GM19328 (cell line): ENCODE results near the gene BMAL2.

Source experiments
- ATAC-seq: cut with Tn5 transposase; IDR thresholded peaks from one replicate; pipeline ENCODE4 v1.9.1; 2021; ENCODE audit warnings: mild to moderate bottlenecking, moderate library complexity; ENCODE audit not compliant: unreplicated experiment

Gene BMAL2, protein sequence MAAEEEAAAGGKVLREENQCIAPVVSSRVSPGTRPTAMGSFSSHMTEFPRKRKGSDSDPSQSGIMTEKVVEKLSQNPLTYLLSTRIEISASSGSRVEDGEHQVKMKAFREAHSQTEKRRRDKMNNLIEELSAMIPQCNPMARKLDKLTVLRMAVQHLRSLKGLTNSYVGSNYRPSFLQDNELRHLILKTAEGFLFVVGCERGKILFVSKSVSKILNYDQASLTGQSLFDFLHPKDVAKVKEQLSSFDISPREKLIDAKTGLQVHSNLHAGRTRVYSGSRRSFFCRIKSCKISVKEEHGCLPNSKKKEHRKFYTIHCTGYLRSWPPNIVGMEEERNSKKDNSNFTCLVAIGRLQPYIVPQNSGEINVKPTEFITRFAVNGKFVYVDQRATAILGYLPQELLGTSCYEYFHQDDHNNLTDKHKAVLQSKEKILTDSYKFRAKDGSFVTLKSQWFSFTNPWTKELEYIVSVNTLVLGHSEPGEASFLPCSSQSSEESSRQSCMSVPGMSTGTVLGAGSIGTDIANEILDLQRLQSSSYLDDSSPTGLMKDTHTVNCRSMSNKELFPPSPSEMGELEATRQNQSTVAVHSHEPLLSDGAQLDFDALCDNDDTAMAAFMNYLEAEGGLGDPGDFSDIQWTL

DNA sequence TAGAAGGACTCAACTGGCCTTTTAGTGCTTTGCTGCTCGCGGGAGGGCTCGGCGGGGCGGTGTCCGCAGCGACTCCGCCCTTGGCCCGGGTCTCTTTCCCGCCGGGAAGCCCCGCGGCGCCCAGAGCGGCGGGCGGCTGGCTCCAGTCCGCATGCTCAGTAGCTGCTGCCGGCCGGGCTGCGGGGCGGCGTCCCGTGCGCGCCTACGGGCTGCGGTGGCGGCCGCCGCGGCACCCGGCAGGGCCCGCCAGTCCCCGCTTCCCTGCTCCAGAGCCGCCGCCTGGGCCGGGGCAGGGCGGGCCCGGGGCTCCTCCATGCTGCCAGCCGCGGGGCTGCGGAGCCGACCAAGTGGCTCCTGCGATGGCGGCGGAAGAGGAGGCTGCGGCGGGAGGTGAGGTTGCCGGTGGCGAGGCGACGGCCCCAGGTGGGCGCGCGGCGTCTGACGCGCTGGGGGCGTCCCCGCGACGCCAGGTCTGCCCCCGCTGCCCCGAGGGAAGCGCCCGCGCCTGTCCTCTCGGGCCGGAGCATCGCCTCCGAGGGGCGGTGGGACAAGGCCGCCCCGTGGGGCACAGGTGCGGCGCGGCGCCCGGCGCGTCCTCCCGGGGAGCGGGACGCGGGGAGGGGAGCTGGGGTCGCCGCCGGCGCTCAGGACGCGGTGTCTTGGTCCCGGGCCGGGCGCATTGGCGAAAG is at the start of gene BMAL2:
TSS of gene BMAL2 (plus strand) at position 123 of the 689 bp plus-strand sequence. CDS start at position 360, 237 bp downstream.
- peak; percentile 43 for ATAC-seq

DNA sequence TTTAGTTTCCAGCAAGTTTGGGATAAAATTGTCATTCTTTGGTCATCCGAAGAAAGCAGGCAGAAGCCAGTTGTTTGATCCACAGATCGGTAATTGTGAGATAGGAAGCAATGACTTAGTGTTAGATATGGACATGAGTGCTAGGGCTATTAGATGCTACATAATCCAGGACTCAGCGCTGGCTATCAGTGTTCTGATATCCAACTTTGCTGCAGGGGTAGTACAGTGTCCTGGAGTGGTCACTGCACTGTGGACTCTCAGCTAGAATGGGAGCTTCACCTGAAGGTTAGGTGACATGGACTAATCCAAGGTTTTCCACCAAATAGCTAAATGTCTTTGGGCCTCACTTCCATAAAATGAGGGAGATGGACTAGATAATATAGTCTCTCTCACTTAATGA is 48.6 kb upstream of the BMAL2 start:
- no peak for ATAC-seq

DNA sequence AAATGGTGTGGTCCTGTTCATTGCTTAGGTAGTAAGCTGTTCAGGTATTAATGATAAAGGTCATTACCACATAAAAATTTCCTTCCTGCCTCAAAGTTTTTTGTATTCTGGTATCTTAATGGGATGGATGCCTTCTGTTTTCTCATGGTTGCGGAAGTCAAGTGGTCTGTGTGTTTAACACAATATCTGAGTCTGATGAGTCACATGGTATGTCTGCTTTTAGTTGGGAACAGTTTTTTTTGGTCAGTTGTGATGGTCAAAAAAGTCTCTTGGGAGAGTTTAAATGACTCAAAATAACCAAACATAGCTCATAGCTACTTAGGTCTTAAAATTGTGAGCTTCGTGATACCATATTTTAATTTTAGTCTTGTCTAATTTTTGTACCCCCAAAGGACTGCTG is 47.9 kb upstream of the BMAL2 start:
- ATAC-seq: no peak

DNA sequence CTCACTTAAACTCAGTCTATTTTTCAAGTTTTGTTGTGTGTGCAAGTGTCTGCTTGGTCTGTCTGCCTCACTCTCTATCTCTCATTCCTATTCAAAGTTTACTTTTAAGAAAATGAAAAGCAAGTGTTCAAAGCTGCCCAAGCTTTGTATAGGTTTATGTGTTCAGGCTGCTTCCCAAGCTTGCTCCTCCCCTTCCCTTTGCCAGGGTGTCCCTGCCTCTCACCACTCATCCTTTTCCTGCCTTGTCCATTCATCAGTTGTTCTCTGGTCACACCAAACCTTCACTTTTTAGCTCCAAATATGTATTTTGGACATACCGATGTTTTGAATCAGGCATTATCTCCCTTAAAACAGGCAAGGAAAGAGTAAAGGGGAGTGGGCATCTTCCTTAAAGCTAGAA is 47.2 kb upstream of the BMAL2 start:
- ATAC-seq: no peak

DNA sequence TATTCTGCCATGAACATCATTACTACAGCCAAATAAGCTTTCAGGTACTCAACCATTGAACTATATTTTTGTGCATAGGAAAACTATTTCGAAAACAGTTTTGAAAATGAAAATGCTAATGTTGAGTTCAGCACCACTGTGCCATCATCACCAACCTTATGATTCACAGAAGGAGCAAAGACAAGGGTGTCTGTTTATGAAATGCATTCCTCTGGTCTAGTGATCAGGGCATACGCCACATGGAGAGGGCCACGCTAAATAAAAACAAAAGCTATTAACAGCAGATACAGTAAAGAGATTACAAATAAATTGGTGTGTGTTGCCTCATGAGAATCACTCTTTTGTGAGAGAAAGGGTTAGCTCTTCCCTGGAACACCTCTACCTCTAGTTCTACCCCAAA is 43.2 kb upstream of the BMAL2 start:
- no peak for ATAC-seq

DNA sequence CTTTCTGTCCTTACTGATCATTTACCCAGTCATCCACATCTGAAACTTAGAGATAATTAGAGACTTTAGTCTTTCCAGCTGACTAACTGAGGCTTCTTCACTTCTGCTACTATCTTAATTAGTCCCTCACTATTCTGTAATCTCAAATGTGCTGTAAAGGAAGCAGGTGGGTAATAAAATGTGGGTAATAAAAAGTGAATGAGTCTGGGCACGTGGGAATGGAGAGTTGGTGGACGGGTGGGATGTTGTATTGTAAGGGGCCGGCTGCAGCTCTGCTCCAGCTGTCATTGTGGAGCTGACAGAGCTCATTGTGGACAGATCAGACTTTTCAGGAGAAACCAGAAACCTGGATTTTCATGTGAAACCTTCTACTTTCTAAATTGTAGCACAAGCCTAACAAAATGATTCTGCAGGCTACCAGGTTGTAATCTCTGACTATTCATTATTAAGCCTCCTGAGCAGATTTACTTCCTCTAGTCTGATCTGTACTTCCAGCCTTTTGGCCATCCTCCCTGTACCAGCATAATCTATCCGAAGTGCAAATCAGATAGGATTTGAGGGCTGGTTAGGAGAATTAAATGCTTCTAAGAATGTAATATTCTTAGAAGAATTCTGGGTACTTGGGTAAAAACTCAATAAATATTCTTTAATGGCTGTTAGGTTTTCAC is 42.0 kb upstream of the BMAL2 start:
- ATAC-seq: no peak

DNA sequence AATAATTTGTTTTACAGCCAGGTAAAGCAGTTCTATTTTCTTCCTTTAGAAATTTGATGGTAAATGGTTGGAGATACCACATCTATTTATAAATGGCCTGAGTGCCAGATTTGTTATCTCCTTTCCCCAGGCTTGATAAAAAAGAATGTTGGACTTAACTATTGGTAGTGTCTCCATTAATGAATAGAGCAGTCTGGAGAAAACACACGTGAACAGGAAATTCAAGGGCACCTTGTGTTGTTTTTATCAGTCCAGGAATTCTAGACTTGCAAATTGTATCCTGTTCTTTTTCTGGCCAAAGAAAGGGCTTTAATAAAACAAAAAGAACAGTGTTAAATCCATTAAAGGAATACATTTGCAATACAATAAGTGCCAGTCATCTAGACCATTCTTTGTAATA is 40.8 kb upstream of the BMAL2 start:
- ATAC-seq: no peak

DNA sequence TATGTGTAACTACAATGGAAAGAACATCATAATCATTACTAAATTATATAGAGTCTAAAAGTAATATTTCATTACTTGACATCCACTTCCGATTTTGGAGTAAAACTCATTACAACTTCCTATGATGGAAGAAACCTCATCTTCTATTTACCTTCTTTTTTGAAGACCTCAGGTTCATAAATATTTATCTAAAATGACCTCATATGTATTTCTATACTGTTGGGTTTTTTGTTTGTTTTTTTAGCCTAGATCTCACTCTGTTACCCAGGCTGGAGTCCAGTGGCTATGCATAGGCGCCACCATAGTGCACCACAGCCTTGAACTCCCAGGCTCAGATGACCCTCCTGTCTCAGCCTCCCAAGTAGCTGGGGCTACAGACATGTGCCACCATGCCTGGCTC is 39.9 kb upstream of the BMAL2 start:
- no peak for ATAC-seq

DNA sequence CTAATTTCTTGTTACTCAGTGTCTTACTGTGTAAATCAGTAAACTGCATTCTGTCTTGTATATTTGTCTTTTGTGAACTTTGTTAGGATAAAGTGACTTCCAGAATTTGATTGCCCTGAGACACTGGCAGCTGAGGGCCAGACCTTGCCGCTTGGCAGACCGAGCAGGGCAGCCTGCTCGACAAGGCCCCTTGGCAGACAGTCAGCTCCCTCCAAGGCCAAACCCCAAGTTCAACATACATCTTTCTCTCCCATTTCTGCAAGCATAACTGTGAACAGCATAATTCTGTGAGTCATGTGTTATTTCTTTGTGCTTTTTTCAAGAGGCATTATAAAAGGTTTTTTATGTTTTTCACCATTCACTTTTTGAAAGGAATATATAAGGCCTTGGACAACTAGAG is 39.2 kb upstream of the BMAL2 start:
- no peak for ATAC-seq

DNA sequence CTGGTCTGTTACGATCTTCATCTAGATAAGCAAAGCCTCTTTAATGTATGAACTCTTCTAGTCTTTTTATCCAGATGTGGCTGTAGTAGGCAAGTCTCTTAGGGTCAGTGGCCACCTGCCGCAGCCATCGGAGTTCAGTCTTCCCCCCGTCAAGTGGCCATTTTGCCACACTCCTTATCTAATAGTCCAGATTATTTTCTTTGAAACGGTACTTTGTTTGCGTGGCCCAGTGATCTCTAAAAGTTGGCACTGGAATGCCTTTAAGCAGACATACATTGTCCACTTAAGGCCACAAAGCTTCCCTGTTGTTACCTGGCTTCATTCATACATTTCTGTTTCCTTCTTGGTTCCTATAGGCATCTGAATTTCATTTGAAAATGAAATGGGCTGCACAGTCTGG is 36.0 kb upstream of the BMAL2 start:
- no peak for ATAC-seq

DNA sequence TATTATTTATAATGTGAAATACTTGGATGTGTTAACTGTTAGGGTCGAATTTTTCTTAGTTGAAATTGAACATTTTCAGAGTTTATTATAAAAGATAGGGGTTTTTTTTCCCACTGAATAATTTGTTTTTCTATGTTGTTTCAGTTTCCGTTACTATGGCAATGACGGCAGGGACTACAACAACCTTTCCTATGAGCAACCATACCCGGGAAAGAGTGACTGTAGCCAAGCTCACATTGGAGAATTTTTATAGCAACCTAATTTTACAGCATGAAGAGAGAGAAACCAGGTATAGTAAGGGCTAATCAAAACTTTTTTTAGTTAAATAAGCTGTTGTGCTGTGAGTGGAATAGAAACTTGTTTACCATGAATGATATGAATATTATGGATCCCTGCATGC is 35.1 kb upstream of the BMAL2 start:
- ATAC-seq: no peak

DNA sequence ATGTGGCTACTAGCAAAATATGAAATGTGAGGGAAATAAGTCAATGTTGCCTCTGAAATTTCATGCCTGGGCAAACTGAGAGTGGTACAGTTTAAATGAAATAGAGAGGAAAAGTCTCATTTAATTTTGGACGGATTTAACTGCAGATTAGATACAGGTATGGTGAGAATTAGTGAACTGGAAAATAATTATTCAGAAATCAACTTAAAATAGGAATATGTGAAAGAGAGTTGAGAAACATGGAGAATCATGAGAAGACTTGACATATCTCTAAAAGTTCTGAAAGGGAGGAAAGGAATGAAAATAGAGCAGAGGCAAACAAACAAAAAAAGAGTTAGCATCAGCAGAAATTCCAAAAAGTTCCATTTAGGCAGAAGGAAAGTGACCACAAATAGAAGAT is 33.5 kb upstream of the BMAL2 start:
- ATAC-seq: no peak

DNA sequence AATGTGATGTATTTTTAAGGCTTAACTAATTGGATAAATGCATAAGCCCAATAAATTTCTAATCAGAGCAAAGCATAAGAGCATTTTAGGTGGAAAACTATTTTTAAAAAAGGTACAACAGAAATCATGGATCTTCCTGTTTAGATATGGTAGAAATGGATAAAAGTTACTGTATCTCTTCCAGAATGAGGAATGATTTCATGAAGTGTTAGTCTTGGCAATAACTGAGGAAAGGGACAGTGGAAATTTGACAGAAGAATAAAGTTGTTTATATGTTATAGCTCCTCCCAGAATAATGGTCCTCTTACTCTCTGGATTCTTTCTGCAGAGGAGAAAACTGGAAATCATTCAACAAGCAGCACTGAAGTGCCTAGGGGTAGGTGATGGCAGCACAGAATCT is 32.4 kb upstream of the BMAL2 start:
- no peak for ATAC-seq

DNA sequence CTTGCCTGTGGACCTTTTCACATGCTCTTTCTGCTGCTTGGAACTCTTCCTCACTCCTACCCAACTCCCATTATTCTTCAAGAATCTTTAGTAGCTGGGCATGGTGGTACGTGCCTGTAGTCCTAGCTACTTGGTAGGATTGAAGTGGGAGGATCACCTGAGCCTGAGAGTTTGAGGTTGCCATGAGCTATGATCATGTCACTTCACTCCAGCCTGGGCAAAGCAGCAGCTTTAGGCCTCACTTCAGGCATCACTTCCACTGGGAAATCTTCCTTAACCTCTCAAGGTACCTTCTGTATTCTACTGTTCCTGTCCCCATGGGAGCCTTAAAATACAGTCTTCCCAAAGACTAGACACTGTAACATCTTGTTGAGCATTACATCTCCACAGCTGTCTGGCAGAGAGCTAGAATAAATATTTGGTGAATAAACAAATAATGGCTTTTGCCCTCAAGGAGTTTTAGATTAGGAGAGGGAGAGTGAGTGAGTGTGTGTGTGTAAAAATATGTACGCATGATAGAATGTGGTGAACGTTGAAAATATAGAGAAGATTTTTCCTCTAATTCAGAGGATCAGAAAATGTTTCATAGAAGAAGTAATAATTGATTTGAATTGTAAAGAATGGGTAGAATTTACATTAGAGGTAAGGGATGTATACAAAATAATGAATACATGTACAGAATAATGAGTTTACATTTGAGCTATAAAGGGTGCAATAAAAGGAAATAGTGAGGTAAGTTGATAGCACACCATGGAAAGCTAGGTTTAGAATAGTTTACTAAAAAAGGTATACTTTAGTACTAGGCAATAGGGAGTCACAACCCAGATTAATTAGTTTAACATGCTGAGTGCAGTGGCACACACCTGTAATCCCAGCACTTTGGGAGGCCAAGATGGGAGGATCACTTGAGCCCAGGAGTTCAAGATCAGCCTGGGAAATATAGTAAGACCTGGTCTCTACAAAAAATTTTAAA is 29.2 kb upstream of the BMAL2 start:
- ATAC-seq: no peak

DNA sequence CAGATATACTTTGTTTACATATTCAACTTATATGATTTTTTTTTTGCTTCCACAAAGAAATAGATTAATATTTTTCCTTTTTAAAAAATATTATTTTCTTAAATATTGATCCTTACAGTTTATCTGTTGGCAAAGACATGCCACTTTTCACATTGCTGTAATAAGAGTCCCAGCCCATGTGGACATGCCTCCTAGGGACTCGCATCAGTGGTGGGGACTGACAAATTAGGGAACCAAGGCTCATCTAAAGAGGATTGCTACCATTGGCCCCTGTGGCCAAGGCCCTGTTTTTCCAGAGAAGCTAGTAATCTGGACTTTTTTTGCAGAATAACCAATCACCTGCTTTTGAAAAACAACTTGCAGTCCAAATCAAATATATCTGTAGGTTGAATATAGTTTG is 27.8 kb upstream of the BMAL2 start:
- no peak for ATAC-seq

DNA sequence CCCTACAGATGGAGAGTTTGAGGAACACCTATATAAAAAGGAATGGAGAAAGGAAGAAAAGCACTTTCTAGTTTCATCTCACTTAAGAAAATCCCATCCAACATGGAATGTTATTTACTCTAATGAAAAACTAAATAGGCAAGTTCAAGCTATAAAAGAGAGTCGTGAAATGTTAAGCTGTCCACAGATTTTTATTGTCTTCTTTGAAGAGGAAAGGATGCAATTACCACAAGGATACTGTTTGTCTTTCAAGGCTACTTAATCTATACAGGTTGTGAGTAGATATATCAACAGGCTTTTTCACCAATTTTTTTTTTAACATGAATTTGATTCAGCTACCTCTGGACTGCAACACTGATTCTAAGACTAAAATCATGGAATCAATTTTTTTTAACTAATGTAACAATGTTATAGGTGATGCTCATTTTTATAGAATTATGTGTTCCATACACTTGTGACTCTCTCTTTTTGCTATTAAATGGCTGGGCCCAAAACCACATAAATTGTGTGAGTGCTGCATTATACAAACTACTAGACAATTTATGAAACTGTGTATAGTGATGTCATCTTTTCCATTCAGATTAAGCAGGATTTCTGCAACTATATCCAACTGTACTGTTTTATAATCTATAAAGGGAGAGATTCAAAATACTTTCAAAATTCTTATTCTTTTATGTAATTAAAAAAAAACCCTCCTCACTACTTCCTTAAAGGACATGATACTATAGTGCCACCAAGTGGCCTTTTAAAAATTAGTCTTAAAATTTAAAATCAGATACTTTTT is 26.8 kb upstream of the BMAL2 start:
- ATAC-seq: no peak

DNA sequence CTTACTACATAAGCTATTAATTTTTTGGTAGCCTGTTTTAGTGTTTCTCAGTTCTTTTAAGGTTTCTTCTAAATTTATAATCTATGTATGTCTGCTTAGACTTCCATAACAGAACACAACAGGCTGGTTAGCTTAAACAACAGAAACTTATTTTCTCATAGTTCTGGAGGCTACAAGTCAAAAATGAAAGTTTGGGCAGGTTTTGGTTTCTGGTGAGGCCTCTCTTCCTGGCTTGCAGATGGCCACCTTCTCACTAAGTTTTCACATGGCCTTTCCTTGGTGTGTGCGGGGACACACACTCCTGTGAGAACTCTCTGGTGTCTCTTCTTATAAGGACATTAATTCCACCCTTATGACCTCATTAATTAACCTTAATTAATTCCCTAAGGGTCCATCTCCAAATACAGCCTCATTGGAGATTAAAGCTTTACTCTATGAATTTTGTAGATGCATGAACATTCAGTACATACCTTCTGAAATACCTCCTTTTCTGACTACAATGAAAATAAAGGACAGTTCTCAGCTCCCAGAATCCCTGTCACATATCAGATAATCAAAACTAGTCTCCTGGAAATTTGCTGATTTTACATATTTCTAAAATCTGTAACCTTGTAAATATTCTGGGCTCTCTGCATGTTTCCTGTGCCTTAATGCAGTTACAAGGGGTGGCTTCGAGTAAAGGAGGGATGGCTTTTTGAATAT is 23.2 kb upstream of the BMAL2 start:
- no peak for ATAC-seq

DNA sequence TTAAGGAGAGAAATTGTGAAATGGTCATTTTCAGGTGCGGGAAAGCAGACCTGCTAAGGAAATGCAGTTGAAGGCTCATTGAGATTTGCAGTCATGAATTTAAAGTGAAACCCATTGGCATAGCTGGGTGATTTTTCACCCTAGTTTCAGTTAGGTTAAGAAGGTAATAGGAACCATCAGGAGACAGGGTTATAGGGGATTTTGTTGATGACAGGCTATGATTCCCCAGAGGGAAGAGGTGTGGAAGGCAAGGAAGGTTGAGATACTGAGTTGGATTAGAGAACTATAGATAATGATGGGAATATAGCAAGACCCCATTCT is 22.7 kb upstream of the BMAL2 start:
- no peak for ATAC-seq

DNA sequence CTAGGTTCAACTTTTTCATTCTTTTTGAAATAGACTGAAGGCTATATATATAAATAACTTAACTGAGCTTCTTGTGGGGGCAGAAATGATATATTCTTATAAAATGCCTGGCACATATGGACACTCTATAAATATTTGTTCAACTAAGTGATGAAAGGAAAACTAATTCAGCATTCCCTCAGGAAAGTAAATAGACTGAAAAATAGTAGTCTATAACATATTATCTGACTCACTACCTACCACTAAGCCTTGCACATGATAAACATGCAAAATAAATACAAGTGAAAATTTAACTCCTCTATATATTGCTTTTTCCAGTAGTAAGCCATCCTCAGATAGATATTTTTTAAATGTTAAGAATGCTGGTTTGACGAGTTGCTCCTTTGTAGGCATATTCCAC is 15.7 kb upstream of the BMAL2 start:
- ATAC-seq: no peak
